ENCODE results near the gene PID1. TPM values are rescaled to one million over a fixed set of nuclear protein-coding genes. Genes with fewer than 3 reads are reported as not detected.

PID1 gene
- total RNA-seq, 1 experiment from 2014 or later, result not detected

DNA sequence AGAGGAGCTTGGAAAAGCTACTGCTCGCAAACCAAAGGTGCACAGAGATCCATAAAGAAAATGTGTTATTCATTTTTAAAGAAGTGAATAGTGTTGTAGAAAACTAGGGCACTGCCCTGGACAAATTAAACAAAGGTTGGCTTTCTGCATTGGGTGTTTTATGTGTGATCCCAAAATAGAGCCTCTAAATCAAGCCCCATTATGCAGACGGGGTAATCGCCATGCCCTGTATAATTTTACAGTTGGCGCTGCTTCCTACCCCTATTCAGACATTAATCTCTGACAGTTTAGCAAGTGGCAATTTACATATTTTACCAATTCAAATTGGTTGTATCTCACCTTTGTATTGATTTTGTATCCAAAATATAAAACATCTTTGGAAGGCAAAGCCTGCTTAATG lies 109.1 kb downstream of the PID1 start:
- Histone ChIP-seq H3F3A (ENCODE audit: insufficient read depth, low read depth) (no peaks in the 10 kb centered on the region), H3K36me3 (ENCODE audit: low read depth) (no peaks in the 10 kb centered on the region), H3K27ac (no peak overlapping the region), H4K20me1 (ENCODE audit: insufficient read depth) (no peaks in the 10 kb centered on the region), H3K4me2 (no peak overlapping the region), H3K4me1 (replicated peaks; ENCODE audit: insufficient read depth) (no peaks in the 10 kb centered on the region), H3K9me3 (ENCODE audit: insufficient read depth, low read depth) (no peaks in the 10 kb centered on the region; the same call in 1 of the 2 replicates), H3K9me2 (ENCODE audit: insufficient read depth) (no peaks in the 10 kb centered on the region), H3K79me2 (ENCODE audit: low read depth) (no peaks in the 10 kb centered on the region), H3K4me3 (no peak overlapping the region), H3K27me3 (ENCODE audit: insufficient read depth, low read depth) (no peaks in the 10 kb centered on the region), H2AFZ (no peak overlapping the region)
- CTCF ChIA-PET, result no interaction called here
- BruUV-seq (replicated peaks), result no TSS peak
- DNase-seq, result no peak
- intact Hi-C loops (cut with micrococcal nuclease; ENCODE audit: unreplicated experiment), result no loop called here
- TF ChIP-seq, protein P1, sequence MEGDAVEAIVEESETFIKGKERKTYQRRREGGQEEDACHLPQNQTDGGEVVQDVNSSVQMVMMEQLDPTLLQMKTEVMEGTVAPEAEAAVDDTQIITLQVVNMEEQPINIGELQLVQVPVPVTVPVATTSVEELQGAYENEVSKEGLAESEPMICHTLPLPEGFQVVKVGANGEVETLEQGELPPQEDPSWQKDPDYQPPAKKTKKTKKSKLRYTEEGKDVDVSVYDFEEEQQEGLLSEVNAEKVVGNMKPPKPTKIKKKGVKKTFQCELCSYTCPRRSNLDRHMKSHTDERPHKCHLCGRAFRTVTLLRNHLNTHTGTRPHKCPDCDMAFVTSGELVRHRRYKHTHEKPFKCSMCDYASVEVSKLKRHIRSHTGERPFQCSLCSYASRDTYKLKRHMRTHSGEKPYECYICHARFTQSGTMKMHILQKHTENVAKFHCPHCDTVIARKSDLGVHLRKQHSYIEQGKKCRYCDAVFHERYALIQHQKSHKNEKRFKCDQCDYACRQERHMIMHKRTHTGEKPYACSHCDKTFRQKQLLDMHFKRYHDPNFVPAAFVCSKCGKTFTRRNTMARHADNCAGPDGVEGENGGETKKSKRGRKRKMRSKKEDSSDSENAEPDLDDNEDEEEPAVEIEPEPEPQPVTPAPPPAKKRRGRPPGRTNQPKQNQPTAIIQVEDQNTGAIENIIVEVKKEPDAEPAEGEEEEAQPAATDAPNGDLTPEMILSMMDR (conservative IDR thresholded peaks at IDR 0.05), result no peak
- TF ChIP-seq EZH2 (IDR thresholded peaks at IDR 0.05; ENCODE audit: low read depth), result no peak
- POLR2A ChIA-PET (ENCODE audit: unreplicated experiment), result no interaction called here

DNA sequence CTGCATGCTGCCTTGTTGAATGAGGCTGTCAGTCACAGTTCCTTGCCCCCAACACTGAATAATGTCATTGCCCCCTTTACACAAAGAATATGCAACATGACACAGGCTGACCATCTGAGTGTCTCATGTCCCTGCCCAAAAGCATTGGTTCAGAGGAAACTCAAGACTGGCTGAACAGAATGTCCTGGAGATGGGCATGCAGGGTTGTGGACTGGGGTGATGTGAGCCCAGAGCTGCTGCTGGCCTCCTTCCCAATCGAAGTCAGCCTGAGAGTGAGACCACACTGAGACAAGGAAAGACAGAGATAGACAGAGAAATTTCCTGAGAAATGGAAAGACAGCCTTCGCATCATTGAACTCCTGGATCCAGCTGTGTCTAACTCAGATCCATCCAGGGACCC lies 110.1 kb downstream of the PID1 start:
- H2AFZ ChIP-seq, result no peak overlapping the region
- no TSS peak for BruUV-seq (replicated peaks)
- no peaks in the 10 kb centered on the region for H3F3A ChIP-seq (ENCODE audit: insufficient read depth, low read depth)
- no peaks in the 10 kb centered on the region for H3K79me2 ChIP-seq (ENCODE audit: low read depth)
- H3K4me3 ChIP-seq, result no peak overlapping the region
- no peaks in the 10 kb centered on the region for H3K9me2 ChIP-seq (ENCODE audit: insufficient read depth)
- H3K4me1 ChIP-seq (replicated peaks; ENCODE audit: insufficient read depth), result no peaks in the 10 kb centered on the region
- H3K4me2 ChIP-seq, result no peak overlapping the region
- H3K9me3 ChIP-seq (ENCODE audit: insufficient read depth, low read depth), result no peaks in the 10 kb centered on the region; the same call in 1 of the 2 replicates
- no peak overlapping the region for H3K27ac ChIP-seq
- H3K36me3 ChIP-seq (ENCODE audit: low read depth), result no peaks in the 10 kb centered on the region
- intact Hi-C loops (cut with micrococcal nuclease; ENCODE audit: unreplicated experiment), result no loop called here
- no peaks in the 10 kb centered on the region for H4K20me1 ChIP-seq (ENCODE audit: insufficient read depth)
- TF ChIP-seq EZH2 (IDR thresholded peaks at IDR 0.05; ENCODE audit: low read depth), result no peak
- TF ChIP-seq, protein P1 (conservative IDR thresholded peaks at IDR 0.05), result no peak
- POLR2A ChIA-PET (ENCODE audit: unreplicated experiment), result no interaction called here
- CTCF ChIA-PET, result no interaction called here
- no peaks in the 10 kb centered on the region for H3K27me3 ChIP-seq (ENCODE audit: insufficient read depth, low read depth)
- no peak for DNase-seq

DNA sequence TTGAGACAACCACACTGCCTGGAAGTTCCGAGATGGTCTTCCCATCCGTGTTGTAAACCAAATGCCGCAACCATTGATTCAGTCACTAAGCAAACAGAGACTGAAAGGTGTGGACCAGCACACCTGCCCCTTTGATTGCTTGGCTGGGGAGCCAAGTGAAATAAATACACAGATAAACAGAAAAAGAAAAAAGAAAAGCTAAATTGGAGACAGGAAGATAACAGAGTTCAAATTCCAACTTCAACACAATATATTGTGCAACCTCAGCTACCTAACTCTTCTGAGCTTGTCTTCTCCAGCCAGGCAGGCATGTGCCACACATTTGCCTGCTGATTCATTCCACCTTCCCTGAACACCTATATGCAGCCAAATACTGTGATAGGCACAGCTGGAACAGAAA lies 110.9 kb downstream of the PID1 start:
- no peak overlapping the region for H2AFZ ChIP-seq
- H3K9me3 ChIP-seq (ENCODE audit: insufficient read depth, low read depth), result no peaks in the 10 kb centered on the region; the same call in 1 of the 2 replicates
- H3K27ac ChIP-seq, result no peak overlapping the region
- no TSS peak for BruUV-seq (replicated peaks)
- no peak overlapping the region for H3K4me3 ChIP-seq
- no peaks in the 10 kb centered on the region for H3K36me3 ChIP-seq (ENCODE audit: low read depth)
- H3F3A ChIP-seq (ENCODE audit: insufficient read depth, low read depth), result no peaks in the 10 kb centered on the region
- intact Hi-C loops (cut with micrococcal nuclease; ENCODE audit: unreplicated experiment), result no loop called here
- no peaks in the 10 kb centered on the region for H3K27me3 ChIP-seq (ENCODE audit: insufficient read depth, low read depth)
- no peaks in the 10 kb centered on the region for H3K79me2 ChIP-seq (ENCODE audit: low read depth)
- DNase-seq, result no peak
- H3K4me1 ChIP-seq (replicated peaks; ENCODE audit: insufficient read depth), result no peaks in the 10 kb centered on the region
- ChIA-PET CTCF (no interaction called here), POLR2A (ENCODE audit: unreplicated experiment) (no interaction called here)
- no peak overlapping the region for H3K4me2 ChIP-seq
- no peak for TF ChIP-seq EZH2 (IDR thresholded peaks at IDR 0.05; ENCODE audit: low read depth)
- TF ChIP-seq, protein P1 (conservative IDR thresholded peaks at IDR 0.05), result no peak
- no peaks in the 10 kb centered on the region for H4K20me1 ChIP-seq (ENCODE audit: insufficient read depth)
- no peaks in the 10 kb centered on the region for H3K9me2 ChIP-seq (ENCODE audit: insufficient read depth)

All from PC-9 (cell line).